Psoas muscle (tissue), 8 donors: ENCODE measurements around the gene SYT13. TPM values are rescaled to one million over a fixed set of nuclear protein-coding genes. Genes with fewer than 3 reads are reported as not detected.

Experiments
- ATAC-seq, 4 donors: fragments of 200-7000 bp; cut with Tn5 transposase; one replicate each; pipeline ENCODE4 v1.9.1; 2020; ENCODE audit warnings: moderate library complexity in 3 of 4, mild to moderate bottlenecking in 2 of 4
- DNase-seq, 2 donors: peaks; one replicate each; pipeline ENCODE4 v3.0.0-alpha.2; 2020
- H3K27ac ChIP-seq: fragments of 200-600 bp; one replicate; pipeline ENCODE4 v1.8.0; 2022
- H3K27me3 ChIP-seq, 3 donors: fragments of 200-600 bp in 1 of 3; one replicate each; pipeline versions ENCODE4 v1.6.1 to v1.8.0; 2013 to 2022; ENCODE audit warnings: low read length in 2 of 3, mild to moderate bottlenecking in 2 of 3, moderate library complexity in 1 of 3; ENCODE audit not compliant: insufficient read depth in 3 of 3
- H3K36me3 ChIP-seq, 2 donors: fragments of 200-600 bp in 1 of 2; one replicate each; pipeline versions ENCODE4 v1.6.1 to v1.8.0; 2013 to 2022; ENCODE audit warnings: low read depth in 1 of 2, mild to moderate bottlenecking in 1 of 2, moderate library complexity in 1 of 2; ENCODE audit not compliant: insufficient read depth in 1 of 2
- H3K4me1 ChIP-seq: fragments of 200-600 bp; one replicate; pipeline ENCODE4 v1.8.0; 2022
- H3K4me3 ChIP-seq: fragments of 200-600 bp; one replicate; pipeline ENCODE4 v1.8.0; 2022; ENCODE audit warnings: mild to moderate bottlenecking
- H3K9me3 ChIP-seq: fragments of 200-600 bp; one replicate; pipeline ENCODE4 v1.8.0; 2022
- CTCF ChIP-seq: fragments of 200-600 bp; IDR thresholded peaks from one replicate; pipeline ENCODE4 v1.8.0; 2022; ENCODE audit warnings: antibody characterized with exemption
- WGBS, 3 donors: extraction: QIAGEN DNeasy Blood & Tissue Kit; methylation state at CpG; one replicate each; pipeline versions ENCODE4 v1.1.6 to v1.1.7; 2013; 5-methylcytosine and 5-hydroxymethylcytosine counted together
- intact Hi-C, 2 donors: fragments of 100-400 bp; cut with DNase I; formaldehyde crosslinking; loops; one replicate each; pipeline versions ENCODE4 v1.11.0 to v1.14.2; 2022
- polyA plus RNA-seq, 3 donors: library from polyadenylated mRNA; stranded (reverse); fragments of 200-250 nt; gene quantifications; one replicate each; pipeline ENCODE4 v1.2.3, GENCODE V29; 2013
- total RNA-seq, 4 donors: library from RNA; stranded (reverse); fragmentation: NEBNext Ultra II Directional in 2 of 4; extraction: Animal tissue kit (Norgen Biotek cat#: 25700) in 2 of 4; gene quantifications; one replicate each; pipeline versions ENCODE4 v1.2.1 to v1.2.4, GENCODE V29; 2021 to 2023
- donor health status: healthy with polysubstance abuse.
- donor health status: DM: no; HTN: no; CAD: no; lungs with moderate emphysema.
- donor health status: Bipolar disorder and iron deficiency.
- donor health status: healthy.
- donor health status: DM: yes; HTN: yes; CAD: no.
- donor health status: DM: no; HTN: no; CAD: no.
- donor health status: DM: no; HTN: no; CAD: no.
- donor health status: DM: yes; HTN: yes; CAD: no.

The SYT13 gene
- total and polyA plus RNA-seq, 7 donors = 0.05 to 0.22 (median 0.08) TPM; not detected in 1

DNA sequence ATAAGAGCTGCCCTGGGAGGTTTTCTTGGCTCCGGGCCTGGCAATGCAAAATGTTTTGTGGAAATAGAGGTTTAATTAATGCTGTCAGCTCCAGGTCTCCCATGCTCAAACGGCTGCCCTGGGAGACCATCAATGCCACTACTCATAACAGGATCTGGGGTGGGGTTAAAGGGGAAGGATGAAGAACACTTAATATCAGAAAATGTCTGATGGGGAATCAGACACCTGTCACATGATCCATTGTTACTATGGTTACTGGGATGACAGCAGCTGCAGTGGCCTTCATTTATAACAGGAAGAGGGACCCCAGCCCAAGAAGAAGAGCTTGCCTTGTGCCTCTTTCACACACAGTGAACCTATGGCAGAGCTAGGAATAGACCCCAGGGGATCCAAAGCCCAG is 2.2 kb upstream of the SYT13 start:
- DNase-seq = no peak
- intact Hi-C loops = no loop called here
- Histone ChIP-seq H3K27me3 (peaks cover 0 to 85% (median 18%) of the 10 kb centered on the region in 3 donors), H3K36me3 (no peaks in the 10 kb centered on the region), H3K4me1 (no peaks in the 10 kb centered on the region), H3K9me3 (no peaks in the 10 kb centered on the region), H3K27ac (no peak overlapping the region), H3K4me3 (no peak overlapping the region)
- WGBS, 3 donors = 51 to 64% (median 62%) methylated on average over 2 of the region's 2 CpGs
- no peak for TF ChIP-seq CTCF
- no peak for ATAC-seq

- Histone ChIP-seq H3K4me3 (no peak overlapping the region), H3K36me3 (no peaks in the 10 kb centered on the region)
- intact Hi-C loops = no loop called here
These were observed 1.3 kb upstream of the SYT13 start for GRCh38 chr11:45287316-45287903.

GRCh38 chr11:45285250-45285828 is 802 bp downstream of the SYT13 start:
- intact Hi-C loops = no loop called here
- ATAC-seq = no peak
- H3K27ac ChIP-seq = no peak overlapping the region
- TF ChIP-seq CTCF = no peak
- no peaks in the 10 kb centered on the region for H3K9me3 ChIP-seq
- peaks cover 0 to 69% (median 18%) of the 10 kb centered on the region in 3 donors for H3K27me3 ChIP-seq
- H3K4me3 ChIP-seq = no peak overlapping the region
- 15 to 20% (median 16%) methylated on average over 13 of the region's 13 CpGs for WGBS, 3 donors
- no peaks in the 10 kb centered on the region for H3K36me3 ChIP-seq
- no peak for DNase-seq
- no peaks in the 10 kb centered on the region for H3K4me1 ChIP-seq

More at GRCh38 chr11:45287316-45287903, 1.3 kb upstream of the SYT13 start:
- DNase-seq (no peak), ATAC-seq (no peak)
- Histone ChIP-seq H3K27ac (no peak overlapping the region), H3K4me1 (no peaks in the 10 kb centered on the region), H3K27me3 (peaks cover 0 to 83% (median 18%) of the 10 kb centered on the region in 3 donors), H3K9me3 (no peaks in the 10 kb centered on the region)
- WGBS, 3 donors = 73 to 80% (median 77%) methylated on average over 3 of the region's 3 CpGs
- TF ChIP-seq CTCF = no peak

- H3K4me3 ChIP-seq = no peak overlapping the region
- no peak for TF ChIP-seq CTCF
- H3K27ac ChIP-seq = no peak overlapping the region
- no peaks in the 10 kb centered on the region for H3K4me1 ChIP-seq
- no peaks in the 10 kb centered on the region for H3K36me3 ChIP-seq
- 72 to 92% (median 88%) methylated on average over 6 of the region's 6 CpGs for WGBS, 3 donors
- intact Hi-C loops = no loop called here
- H3K27me3 ChIP-seq = peaks cover 0 to 39% (median 10%) of the 10 kb centered on the region in 3 donors
- no peak for ATAC-seq
- no peak for DNase-seq
- no peaks in the 10 kb centered on the region for H3K9me3 ChIP-seq
These were observed 4.1 kb downstream of the SYT13 start for GRCh38 chr11:45282081-45282480.
